Upper lobe of right lung (tissue), 1 donor: Measurements from ENCODE around the gene GLOD5. TPM values are rescaled to one million over a fixed set of nuclear protein-coding genes. Genes with fewer than 3 reads are reported as not detected.
A peak's percentile ranks its signal among the peaks of the same experiment; 100 is the strongest.

Experiments
- ATAC-seq: fragments of 200-7000 bp; cut with Tn5 transposase; one replicate; pipeline ENCODE4 v1.9.1; 2020; ENCODE audit warnings: mild to moderate bottlenecking, moderate library complexity
- DNase-seq: peaks from one replicate; pipeline ENCODE4 v3.0.0-alpha.2; 2020
- H3K27ac ChIP-seq: fragments of 200-600 bp; one replicate; pipeline ENCODE4 v1.8.0; 2022
- H3K27me3 ChIP-seq: fragments of 200-600 bp; one replicate; pipeline ENCODE4 v1.8.0; 2022; ENCODE audit warnings: mild to moderate bottlenecking
- H3K36me3 ChIP-seq: fragments of 200-600 bp; one replicate; pipeline ENCODE4 v1.8.0; 2022
- H3K4me1 ChIP-seq: fragments of 200-600 bp; one replicate; pipeline ENCODE4 v1.8.0; 2022
- H3K4me3 ChIP-seq: fragments of 200-600 bp; one replicate; pipeline ENCODE4 v1.8.0; 2022; ENCODE audit warnings: mild to moderate bottlenecking
- H3K9me3 ChIP-seq: fragments of 200-600 bp; one replicate; pipeline ENCODE4 v1.8.0; 2022
- CTCF ChIP-seq: fragments of 200-600 bp; IDR thresholded peaks from one replicate; pipeline ENCODE4 v1.8.0; 2022; ENCODE audit warnings: antibody characterized with exemption
- intact Hi-C: fragments of 100-400 bp; cut with DNase I; formaldehyde crosslinking; loops from one replicate; pipeline ENCODE4 v1.11.0; 2022
- total RNA-seq: library from RNA; stranded (reverse); fragmentation: NEBNext Ultra II Directional; extraction: Animal tissue kit (Norgen Biotek cat#: 25700); gene quantifications from one replicate; pipeline ENCODE4 v1.2.1, GENCODE V29; 2021
- donor health status: DM: no; HTN: yes; CAD: no; lungs with severe emphysema.

GLOD5 gene
- total RNA-seq, 1 donor from 2014 or later: 2.6 TPM

DNA sequence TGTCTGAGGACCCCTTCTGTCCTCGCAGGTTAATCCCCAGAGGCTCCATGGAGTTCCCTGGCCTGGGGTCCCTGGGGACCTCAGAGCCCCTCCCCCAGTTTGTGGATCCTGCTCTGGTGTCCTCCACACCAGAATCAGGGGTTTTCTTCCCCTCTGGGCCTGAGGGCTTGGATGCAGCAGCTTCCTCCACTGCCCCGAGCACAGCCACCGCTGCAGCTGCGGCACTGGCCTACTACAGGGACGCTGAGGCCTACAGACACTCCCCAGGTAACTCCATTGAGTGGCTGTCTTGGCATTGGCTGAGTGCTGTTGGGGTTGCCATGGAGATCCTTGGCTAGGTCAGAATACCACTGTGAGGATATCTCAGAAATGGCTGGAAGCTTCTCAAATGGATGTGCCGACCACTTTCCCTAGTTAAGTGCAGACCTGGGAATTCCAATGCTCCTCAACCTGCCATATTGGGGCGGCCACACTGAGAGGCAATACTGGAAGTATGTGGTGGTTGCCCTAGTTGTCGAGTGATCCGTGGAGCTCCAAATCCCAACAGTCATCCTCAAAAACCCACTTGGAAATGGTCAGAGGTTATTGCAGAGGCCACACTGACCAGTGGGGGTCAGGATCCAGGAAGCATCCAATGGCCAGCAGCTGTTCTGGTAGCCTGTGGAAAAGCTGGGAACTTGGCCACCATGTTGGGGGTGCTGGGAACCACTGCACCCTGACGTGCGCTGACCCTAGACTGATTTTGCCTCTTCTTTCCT is 29.7 kb downstream of the GLOD5 start:
- intact Hi-C loops: no loop called here
- no peaks in the 10 kb centered on the region for H3K36me3 ChIP-seq

GRCh38 chrX:48792219-48792618 is 30.7 kb downstream of the GLOD5 start:
- ATAC-seq (no peak), DNase-seq (no peak)
- no peaks in the 10 kb centered on the region for H3K9me3 ChIP-seq
- TF ChIP-seq CTCF: no peak
- H3K36me3 ChIP-seq: no peaks in the 10 kb centered on the region
- no peaks in the 10 kb centered on the region for H3K27me3 ChIP-seq
- H3K4me1 ChIP-seq: no peaks in the 10 kb centered on the region
- no peak overlapping the region for H3K4me3 ChIP-seq
- intact Hi-C loops: no loop called here
- no peak overlapping the region for H3K27ac ChIP-seq

More for the DNA sequence above, 29.7 kb downstream of the GLOD5 start:
- H3K4me1 ChIP-seq: no peaks in the 10 kb centered on the region
- H3K9me3 ChIP-seq: no peaks in the 10 kb centered on the region
- TF ChIP-seq CTCF: no peak
- no peaks in the 10 kb centered on the region for H3K27me3 ChIP-seq
- H3K27ac ChIP-seq: no peak overlapping the region
- ATAC-seq (no peak), DNase-seq (no peak)
- no peak overlapping the region for H3K4me3 ChIP-seq

GRCh38 chrX:48793935-48794334 is 32.4 kb downstream of the GLOD5 start:
- intact Hi-C loops: no loop called here
- DNase-seq (no peak), ATAC-seq (no peak)
- no peak overlapping the region for H3K4me3 ChIP-seq
- H3K27ac ChIP-seq: no peak overlapping the region
- H3K36me3 ChIP-seq: no peaks in the 10 kb centered on the region
- no peaks in the 10 kb centered on the region for H3K4me1 ChIP-seq
- H3K27me3 ChIP-seq: no peaks in the 10 kb centered on the region
- no peaks in the 10 kb centered on the region for H3K9me3 ChIP-seq
- TF ChIP-seq CTCF: no peak

DNA sequence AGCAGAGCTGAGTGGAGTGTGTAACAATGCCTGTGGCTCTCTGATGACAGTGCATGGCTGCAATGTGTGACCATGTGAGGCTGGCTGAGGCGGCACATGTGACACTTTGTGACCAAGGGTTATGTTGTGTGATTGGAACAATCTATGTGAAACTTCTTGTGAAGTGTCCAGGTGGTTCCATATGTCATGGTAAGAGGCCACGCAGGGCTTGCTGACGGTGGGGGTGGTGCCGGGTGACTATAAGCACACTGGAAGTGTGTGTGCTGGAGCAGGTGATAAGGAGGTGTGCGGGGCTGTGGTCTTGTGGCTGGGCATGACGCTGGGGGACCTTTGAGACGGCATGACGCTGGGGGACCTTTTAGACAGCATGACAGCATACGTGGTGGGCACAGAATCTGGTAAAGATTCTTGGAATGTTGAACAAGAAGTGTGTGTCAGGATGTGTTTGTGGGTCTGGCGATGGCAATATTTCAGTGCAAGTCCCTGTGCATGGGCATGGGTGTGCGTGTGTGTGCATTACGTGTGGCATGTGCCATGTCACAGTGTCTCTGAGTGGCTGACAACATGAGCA is 32.9 kb downstream of the GLOD5 start:
- no peak overlapping the region for H3K4me3 ChIP-seq
- DNase-seq (no peak), ATAC-seq (no peak)
- no peaks in the 10 kb centered on the region for H3K4me1 ChIP-seq
- intact Hi-C loops: no loop called here
- no peaks in the 10 kb centered on the region for H3K27me3 ChIP-seq
- no peak for TF ChIP-seq CTCF
- no peak overlapping the region for H3K27ac ChIP-seq
- no peaks in the 10 kb centered on the region for H3K36me3 ChIP-seq
- no peaks in the 10 kb centered on the region for H3K9me3 ChIP-seq

GRCh38 chrX:48794911-48795515 is 33.5 kb downstream of the GLOD5 start:
- Histone ChIP-seq H3K27ac (no peak overlapping the region), H3K9me3 (no peaks in the 10 kb centered on the region), H3K27me3 (no peaks in the 10 kb centered on the region), H3K36me3 (no peaks in the 10 kb centered on the region), H3K4me1 (no peaks in the 10 kb centered on the region), H3K4me3 (no peak overlapping the region)
- intact Hi-C loops: no loop called here
- peak; percentile 81 for DNase-seq
- no peak for TF ChIP-seq CTCF
- peak; percentile 94 for ATAC-seq
